HG03103 (cell line): ENCODE measurements around the gene TPM4.
"Not testable (repeated sequence)": the region's sequence is repeated elsewhere in the genome, so short reads cannot be mapped to it uniquely, and the experiment has no call there.

Experiments used
- ATAC-seq: cut with Tn5 transposase; IDR thresholded peaks from one replicate; pipeline ENCODE4 v1.9.1; 2021; ENCODE audit warnings: low read depth; ENCODE audit not compliant: unreplicated experiment

The TPM4 gene

GRCh38 chr19:16076154-16076957 is at the start of gene TPM4:
TSS of gene TPM4 (plus strand) at chr19:16076495. CDS start at chr19:16076566, 71 bp downstream.
- peak; percentile 47 for ATAC-seq

DNA sequence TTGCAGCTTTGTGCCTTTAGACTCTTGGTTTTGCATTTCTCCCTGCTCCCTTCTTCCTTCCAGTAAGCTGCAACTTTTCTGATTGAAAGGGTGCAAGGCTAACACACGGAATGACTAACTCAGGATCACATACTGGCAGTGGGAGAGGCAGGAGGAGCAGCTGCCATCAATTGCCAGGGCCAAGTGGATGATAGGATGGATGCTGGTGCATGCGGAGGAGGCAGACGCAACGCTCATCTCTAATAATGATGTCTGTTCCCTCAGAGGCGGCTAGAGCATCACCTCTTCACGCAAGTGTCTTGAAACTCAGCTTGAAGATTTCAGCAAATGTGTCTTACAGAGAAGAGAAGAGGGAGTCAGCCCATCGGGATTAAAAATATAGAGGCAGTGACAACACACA is 49.5 kb upstream of the TPM4 start:
- no peak for ATAC-seq

- ATAC-seq: no peak
These were observed 48.8 kb upstream of the TPM4 start for GRCh38 chr19:16027528-16027927.

GRCh38 chr19:16030155-16030554 is 46.1 kb upstream of the TPM4 start:
- not testable (repeated sequence) for ATAC-seq

- ATAC-seq: no peak
These were observed 45.1 kb upstream of the TPM4 start for GRCh38 chr19:16030964-16031871.

DNA sequence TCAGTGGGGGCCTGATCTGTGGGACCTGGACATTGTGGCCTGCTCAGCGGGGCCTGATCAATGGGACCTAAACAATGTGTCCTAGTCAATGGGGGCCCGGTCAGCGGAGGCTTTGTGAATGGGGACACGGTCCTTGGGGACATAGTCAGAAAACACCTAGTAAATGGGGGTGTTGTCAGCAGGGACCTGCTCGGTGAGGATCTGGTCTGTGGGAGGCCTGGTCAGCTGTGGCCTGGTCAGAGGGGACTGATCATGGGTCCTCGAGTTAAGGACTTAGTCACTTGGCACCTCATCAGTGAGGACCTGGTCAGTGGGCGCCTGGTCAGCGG is 44.5 kb upstream of the TPM4 start:
- no peak for ATAC-seq

DNA sequence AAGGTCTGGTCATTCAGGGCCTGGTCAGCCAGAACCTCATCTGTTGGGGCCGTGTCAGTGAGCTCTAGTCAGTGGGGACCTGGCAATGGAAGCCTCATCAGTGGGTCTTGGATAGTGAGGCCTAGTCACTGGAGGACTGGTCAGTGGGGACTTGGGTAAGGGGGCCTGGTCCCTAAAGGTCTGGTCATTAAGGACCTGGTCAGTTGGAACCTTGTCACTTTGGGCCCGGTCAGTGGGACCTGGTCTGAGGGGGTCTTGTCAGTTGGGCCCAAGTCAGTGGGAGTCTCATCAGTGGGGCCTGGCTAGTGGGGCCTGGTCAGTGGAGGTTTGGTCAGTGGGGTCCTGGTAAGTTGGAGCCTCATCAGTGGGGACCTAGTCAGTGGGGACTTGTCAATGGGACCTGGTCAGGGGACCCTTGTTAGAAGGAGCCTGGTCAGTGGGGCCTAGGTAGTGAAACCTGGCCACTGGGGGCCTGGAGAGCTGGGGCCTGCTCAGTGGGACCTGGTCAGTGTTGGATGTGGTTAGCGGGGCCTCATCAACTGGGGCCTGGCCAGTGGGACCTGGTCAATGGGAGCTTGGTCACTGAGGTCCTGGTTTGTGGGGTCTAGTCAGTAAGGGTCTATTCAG is 43.7 kb upstream of the TPM4 start:
- no peak for ATAC-seq

DNA sequence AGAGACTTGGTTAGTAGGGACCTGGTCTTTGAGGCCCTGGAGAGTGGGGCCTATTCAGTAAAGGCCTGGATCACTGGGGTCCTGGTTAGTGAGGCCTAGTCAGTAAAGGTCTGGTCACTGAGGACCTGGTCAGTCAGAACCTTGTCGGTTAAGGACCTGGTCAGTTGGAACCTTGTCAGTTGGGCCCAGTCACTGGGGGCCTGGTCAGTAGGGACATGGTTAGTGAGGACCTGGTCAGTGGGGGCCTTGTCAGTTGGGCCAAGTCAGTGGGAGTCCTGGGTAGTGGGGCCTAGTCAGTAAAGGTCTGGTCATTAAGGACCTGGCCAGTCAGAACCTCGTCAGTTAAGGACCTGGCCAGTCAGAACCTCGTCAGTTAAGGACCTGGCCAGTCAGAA is 43.2 kb upstream of the TPM4 start:
- no peak for ATAC-seq

- ATAC-seq: no peak
These were observed 42.6 kb upstream of the TPM4 start for GRCh38 chr19:16033721-16034120.

GRCh38 chr19:16034180-16034579 is 42.1 kb upstream of the TPM4 start:
- no peak for ATAC-seq

- no peak for ATAC-seq
These were observed 41.2 kb upstream of the TPM4 start for GRCh38 chr19:16034958-16035560.

GRCh38 chr19:16035601-16036297 is 40.5 kb upstream of the TPM4 start:
- ATAC-seq: no peak

DNA sequence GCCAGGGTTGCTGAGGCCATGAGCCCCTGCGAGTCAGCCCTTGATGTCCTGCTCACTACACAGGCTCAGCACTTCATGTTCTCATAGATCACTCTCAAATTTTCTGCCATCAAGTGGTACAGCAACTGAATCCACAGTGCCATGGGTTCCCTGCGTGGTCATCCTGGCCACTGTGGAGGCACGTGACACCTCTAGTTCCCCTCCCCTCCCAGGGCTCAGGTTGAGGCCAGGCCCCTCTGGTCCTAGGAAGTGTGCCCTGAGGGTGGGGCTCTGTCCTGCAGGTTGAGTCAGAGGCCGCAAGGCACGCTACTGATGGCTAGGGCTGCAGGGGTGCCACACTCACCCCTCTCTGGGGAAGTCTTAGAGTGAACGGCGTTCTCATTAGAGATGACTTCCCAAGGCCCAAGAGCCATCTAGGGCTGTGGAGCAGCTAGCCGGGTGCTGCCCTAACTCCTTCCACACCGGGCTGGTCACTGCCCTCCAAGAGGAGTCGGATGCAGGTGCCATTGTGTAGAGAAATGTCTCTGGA is 39.8 kb upstream of the TPM4 start:
- no peak for ATAC-seq

- ATAC-seq: no peak
These were observed 39.4 kb upstream of the TPM4 start for GRCh38 chr19:16036941-16037340.

DNA sequence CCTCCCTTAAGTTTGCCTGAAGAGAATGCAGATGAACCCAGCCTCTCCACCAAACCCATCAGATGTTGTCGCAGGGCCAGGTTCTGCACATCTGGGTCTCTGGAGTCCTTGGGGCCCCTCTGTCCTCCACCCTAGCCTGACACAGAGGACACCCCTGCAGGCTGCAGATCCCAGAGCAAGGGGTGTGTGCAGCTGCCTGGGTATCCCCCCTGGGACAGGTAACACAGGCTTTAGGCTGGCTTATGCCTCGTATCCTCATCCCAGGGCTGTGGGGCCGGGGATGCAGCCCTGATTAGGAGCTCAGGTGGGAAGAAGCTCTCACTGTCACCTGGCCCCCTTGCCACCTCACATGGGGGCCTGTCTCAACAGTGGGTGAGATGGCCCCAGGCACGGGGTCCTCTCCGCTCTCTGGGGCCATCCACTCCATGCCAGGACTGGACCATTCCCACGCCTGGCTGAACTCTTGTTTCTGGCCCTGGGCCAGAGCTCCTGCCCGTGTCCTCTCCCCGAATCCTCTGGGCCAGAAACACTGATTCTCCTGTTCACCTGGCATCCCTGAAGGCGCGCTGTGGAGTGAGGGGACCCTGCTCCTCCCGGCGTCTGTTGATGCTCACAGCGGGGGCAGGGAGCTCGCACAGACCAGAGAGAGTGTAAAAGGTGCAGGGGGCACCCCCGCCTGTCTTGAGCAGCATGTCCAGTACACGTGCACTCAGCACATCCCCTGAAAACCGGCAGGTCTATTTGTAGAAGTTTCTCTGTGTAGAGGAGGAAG is 38.7 kb upstream of the TPM4 start:
- ATAC-seq: no peak

DNA sequence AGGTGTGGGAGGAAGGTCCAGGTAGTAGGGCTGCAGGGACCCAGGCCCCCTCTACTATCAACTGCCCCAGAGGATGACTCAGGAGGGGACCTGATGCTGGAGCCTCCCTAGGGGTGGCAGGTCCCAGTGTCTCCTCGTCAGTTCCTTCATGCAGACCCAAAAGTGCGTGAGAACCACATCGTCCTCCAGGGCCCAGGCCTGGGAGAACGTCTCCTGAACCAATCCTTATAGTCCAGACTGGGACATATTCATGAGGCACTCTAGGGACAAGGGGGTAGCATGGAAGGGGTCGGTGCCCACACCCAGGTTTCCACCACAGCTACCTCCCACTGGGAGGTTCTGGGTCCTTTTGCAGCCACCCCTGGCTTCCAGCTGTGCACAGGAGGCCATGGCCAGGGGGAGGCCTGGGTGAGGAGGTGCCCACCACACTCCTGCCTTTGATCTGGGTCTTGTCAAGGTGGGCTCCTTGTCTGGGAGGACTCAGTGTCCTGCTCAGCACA is 38.0 kb upstream of the TPM4 start:
- ATAC-seq: no peak

DNA sequence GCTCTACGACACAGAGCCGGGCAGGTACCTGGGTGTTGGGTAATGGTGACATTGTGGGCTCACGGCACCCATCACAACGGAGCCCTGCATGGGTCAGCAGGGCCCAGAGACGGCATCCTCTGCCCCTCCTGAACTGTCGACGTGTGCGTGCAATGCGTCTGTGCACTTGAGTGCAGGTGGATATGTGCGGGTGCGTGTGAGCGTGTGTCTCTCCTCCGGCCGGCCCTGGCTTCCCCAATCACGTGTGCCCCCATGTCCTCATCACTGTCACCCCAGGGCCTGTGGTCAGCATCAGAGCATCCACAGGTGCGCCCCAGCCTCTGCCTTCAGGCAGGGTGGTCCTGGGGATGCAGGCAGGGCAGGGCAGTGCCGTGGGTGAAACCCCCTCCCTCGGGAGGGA is 37.2 kb upstream of the TPM4 start:
- no peak for ATAC-seq

- ATAC-seq: no peak
These were observed 36.8 kb upstream of the TPM4 start for GRCh38 chr19:16039545-16039944.

- no peak for ATAC-seq
These were observed 35.7 kb upstream of the TPM4 start for GRCh38 chr19:16040642-16041041.
